Measurements from ENCODE around the gene CLRN1.

Gene CLRN1

DNA sequence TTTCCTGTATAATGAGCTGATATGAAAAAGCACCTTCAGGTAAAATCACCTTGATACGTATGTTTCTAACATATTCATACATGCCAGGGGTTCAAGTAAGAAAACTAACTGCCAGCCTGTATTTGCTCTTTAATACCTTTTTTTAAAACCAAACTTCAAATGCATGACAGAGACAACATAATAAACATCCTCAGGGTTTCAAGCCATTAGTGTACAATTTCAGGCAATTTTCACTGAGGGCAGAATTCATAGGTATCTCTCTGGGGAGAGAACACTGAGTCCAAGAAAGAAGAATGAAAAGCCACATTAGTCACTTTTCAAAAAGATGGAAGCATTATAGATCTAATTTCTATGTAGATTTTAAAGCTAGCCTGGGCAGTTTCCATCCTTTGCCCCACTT lies 94.2 kb downstream of the CLRN1 start:
- in situ Hi-C loops (cut with MboI; ENCODE audit: low sequenced_read_pairs), result no loop called here

DNA sequence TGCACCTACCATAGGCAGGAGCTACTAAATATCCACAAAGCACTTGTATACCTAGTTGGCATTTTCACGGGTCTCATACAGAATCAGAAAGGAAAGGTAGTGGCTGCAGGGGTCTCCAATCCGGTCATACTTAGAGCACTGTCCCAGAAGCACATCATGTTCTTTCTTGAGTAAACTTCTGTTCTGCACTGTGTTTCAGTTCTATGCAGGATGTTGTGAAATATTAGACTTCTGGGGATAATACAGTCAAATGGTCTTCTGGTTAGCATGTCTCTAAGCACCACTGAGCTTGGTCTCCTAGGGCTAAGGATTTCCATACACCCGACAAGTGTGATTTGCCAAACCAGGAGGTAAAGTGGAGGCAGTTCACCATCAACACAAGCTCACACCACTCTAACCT lies 95.2 kb downstream of the CLRN1 start:
- in situ Hi-C loops (cut with MboI; ENCODE audit: low sequenced_read_pairs), result no loop called here

DNA sequence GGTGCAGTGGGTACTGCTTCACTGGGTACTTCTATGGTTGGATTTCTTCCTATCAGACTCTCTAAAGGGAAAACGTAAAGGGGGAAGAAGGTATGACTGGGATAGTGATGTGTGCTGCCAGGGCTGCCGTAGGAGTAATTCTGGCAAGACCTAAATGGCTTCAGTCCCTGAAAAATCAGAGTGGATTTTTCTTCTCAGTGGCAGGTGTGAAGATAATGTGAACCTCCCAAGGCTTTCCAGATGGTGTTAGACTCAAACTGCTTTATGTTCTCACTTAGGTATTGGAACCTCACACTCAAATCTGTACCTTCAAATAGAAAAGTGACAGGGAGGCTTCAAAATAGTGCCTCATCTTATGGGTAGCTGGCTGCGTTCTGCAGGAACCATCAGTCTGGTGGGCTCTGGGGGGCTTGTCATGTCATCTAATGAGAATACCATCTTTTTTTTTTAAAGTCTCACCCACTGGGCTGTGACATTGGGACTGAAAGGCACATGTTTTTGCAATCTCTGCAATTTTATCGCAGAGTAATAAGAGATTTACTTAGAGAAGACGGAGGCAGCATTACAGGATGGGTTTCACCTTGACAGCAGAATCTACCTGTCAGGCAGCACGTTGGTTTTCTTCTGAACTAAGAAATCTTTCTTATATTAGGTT lies 95.8 kb downstream of the CLRN1 start:
- in situ Hi-C loops (cut with MboI; ENCODE audit: low sequenced_read_pairs), result no loop called here

All from HL-60/S4 treated with phorbol 12-myristate 13-acetate at 8.2 ng/mL for 4 days and 3 days (cell line).